Measurements from ENCODE around the gene FJX1. TPM values are rescaled to one million over a fixed set of nuclear protein-coding genes. Genes with fewer than 3 reads are reported as not detected.

The FJX1 gene
- total and polyA plus RNA-seq, 2 experiments from 2014 or later, result 9.4 to 16.1 TPM

DNA sequence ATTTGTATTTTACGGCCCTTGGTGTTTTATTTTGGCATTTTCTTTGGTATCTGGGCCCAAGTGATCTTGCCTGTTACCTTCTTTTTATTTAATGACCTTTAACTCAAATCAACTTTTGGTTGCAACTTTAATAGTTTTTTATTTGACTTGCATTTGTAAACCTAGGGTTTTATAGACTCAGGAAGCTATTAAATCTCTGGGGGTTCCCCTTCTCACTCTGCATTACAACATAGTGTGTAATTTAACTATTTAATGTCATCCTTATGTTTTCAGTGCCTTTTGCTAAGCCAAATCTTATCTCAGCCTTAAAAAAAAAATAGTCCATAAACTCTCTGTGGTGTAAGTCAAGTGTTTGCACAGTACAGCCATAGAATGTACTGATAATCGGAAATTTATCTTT, 3.4 kb downstream of the FJX1 start (continued):
- TF ChIP-seq, protein P1, sequence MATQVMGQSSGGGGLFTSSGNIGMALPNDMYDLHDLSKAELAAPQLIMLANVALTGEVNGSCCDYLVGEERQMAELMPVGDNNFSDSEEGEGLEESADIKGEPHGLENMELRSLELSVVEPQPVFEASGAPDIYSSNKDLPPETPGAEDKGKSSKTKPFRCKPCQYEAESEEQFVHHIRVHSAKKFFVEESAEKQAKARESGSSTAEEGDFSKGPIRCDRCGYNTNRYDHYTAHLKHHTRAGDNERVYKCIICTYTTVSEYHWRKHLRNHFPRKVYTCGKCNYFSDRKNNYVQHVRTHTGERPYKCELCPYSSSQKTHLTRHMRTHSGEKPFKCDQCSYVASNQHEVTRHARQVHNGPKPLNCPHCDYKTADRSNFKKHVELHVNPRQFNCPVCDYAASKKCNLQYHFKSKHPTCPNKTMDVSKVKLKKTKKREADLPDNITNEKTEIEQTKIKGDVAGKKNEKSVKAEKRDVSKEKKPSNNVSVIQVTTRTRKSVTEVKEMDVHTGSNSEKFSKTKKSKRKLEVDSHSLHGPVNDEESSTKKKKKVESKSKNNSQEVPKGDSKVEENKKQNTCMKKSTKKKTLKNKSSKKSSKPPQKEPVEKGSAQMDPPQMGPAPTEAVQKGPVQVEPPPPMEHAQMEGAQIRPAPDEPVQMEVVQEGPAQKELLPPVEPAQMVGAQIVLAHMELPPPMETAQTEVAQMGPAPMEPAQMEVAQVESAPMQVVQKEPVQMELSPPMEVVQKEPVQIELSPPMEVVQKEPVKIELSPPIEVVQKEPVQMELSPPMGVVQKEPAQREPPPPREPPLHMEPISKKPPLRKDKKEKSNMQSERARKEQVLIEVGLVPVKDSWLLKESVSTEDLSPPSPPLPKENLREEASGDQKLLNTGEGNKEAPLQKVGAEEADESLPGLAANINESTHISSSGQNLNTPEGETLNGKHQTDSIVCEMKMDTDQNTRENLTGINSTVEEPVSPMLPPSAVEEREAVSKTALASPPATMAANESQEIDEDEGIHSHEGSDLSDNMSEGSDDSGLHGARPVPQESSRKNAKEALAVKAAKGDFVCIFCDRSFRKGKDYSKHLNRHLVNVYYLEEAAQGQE (IDR thresholded peaks at IDR 0.05; ENCODE audit: unreplicated experiment), result no peak

DNA sequence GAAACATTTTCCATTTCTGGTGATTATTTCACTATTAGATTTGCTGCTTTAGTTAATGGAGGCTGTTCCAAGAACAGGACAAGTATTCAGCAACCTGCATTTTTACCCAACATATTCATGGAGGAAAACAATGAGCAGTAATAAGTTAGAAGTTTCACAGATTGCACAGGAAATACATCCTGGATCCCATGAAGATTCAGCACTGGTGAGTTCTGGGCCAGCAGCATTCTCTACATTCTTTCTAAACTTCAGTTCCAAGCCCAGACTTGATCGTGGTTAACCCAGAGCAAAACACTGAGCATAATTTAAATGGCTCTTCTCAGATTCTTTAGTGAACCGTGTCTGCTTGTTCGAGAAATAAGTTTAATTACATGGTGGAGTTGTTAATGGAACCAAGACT, 3.8 kb downstream of the FJX1 start:
- H3K4me1 ChIP-seq (ENCODE audit: insufficient read depth), result peaks cover 14% of the 10 kb centered on the region
- H3K4me2 ChIP-seq, result no peak overlapping the region
- H3F3A ChIP-seq (replicated peaks; ENCODE audit: low read depth), result 0 out of 2 replicates have a peak, but pooled peaks cover 2% of the 10 kb centered on the region
- no peaks in the 10 kb centered on the region for H3K36me3 ChIP-seq (ENCODE audit: insufficient read depth)
- H3K4me3 ChIP-seq, result no peak overlapping the region
- ATAC-seq (no peak), DNase-seq (ENCODE audit: low spot score) (peak; percentile 70)
- no peaks in the 10 kb centered on the region for H3K79me2 ChIP-seq (replicated peaks; ENCODE audit: insufficient read depth)
- Mint-ChIP-seq H3K4me3 (no peak overlapping the region; the same call in 2 of the 3 replicates), H3K27me3 (ENCODE audit: insufficient read depth, low read depth, poor library complexity) (peaks cover 20% of the 10 kb centered on the region), H3K36me3 (ENCODE audit: low read depth) (peaks cover 15% of the 10 kb centered on the region), H3K9me3 (peaks cover 7% of the 10 kb centered on the region), H3K27ac (no peak overlapping the region), H3K4me1 (peaks cover 30% of the 10 kb centered on the region)
- no peak overlapping the region for H2AFZ ChIP-seq
- H3K27me3 ChIP-seq (ENCODE audit: insufficient read depth), result peaks cover 31% of the 10 kb centered on the region
- H3K27ac ChIP-seq (ENCODE audit: low read depth), result no peak overlapping the region
- TF ChIP-seq, protein P2, sequence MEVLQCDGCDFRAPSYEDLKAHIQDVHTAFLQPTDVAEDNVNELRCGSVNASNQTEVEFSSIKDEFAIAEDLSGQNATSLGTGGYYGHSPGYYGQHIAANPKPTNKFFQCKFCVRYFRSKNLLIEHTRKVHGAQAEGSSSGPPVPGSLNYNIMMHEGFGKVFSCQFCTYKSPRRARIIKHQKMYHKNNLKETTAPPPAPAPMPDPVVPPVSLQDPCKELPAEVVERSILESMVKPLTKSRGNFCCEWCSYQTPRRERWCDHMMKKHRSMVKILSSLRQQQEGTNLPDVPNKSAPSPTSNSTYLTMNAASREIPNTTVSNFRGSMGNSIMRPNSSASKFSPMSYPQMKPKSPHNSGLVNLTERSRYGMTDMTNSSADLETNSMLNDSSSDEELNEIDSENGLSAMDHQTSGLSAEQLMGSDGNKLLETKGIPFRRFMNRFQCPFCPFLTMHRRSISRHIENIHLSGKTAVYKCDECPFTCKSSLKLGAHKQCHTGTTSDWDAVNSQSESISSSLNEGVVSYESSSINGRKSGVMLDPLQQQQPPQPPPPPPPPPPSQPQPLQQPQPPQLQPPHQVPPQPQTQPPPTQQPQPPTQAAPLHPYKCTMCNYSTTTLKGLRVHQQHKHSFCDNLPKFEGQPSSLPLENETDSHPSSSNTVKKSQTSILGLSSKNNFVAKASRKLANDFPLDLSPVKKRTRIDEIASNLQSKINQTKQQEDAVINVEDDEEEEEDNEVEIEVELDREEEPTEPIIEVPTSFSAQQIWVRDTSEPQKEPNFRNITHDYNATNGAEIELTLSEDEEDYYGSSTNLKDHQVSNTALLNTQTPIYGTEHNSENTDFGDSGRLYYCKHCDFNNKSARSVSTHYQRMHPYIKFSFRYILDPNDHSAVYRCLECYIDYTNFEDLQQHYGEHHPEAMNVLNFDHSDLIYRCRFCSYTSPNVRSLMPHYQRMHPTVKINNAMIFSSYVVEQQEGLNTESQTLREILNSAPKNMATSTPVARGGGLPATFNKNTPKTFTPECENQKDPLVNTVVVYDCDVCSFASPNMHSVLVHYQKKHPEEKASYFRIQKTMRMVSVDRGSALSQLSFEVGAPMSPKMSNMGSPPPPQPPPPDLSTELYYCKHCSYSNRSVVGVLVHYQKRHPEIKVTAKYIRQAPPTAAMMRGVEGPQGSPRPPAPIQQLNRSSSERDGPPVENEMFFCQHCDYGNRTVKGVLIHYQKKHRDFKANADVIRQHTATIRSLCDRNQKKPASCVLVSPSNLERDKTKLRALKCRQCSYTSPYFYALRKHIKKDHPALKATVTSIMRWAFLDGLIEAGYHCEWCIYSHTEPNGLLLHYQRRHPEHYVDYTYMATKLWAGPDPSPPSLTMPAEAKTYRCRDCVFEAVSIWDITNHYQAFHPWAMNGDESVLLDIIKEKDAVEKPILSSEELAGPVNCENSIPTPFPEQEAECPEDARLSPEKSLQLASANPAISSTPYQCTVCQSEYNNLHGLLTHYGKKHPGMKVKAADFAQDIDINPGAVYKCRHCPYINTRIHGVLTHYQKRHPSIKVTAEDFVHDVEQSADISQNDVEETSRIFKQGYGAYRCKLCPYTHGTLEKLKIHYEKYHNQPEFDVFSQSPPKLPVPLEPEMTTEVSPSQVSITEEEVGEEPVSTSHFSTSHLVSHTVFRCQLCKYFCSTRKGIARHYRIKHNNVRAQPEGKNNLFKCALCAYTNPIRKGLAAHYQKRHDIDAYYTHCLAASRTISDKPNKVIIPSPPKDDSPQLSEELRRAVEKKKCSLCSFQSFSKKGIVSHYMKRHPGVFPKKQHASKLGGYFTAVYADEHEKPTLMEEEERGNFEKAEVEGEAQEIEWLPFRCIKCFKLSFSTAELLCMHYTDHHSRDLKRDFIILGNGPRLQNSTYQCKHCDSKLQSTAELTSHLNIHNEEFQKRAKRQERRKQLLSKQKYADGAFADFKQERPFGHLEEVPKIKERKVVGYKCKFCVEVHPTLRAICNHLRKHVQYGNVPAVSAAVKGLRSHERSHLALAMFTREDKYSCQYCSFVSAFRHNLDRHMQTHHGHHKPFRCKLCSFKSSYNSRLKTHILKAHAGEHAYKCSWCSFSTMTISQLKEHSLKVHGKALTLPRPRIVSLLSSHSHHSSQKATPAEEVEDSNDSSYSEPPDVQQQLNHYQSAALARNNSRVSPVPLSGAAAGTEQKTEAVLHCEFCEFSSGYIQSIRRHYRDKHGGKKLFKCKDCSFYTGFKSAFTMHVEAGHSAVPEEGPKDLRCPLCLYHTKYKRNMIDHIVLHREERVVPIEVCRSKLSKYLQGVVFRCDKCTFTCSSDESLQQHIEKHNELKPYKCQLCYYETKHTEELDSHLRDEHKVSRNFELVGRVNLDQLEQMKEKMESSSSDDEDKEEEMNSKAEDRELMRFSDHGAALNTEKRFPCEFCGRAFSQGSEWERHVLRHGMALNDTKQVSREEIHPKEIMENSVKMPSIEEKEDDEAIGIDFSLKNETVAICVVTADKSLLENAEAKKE (CRISPR knock-in tag; IDR thresholded peaks at IDR 0.05), result no peak
- TF ChIP-seq, protein P3, sequence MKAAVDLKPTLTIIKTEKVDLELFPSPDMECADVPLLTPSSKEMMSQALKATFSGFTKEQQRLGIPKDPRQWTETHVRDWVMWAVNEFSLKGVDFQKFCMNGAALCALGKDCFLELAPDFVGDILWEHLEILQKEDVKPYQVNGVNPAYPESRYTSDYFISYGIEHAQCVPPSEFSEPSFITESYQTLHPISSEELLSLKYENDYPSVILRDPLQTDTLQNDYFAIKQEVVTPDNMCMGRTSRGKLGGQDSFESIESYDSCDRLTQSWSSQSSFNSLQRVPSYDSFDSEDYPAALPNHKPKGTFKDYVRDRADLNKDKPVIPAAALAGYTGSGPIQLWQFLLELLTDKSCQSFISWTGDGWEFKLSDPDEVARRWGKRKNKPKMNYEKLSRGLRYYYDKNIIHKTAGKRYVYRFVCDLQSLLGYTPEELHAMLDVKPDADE (IDR thresholded peaks at IDR 0.05), result no peak
- TF ChIP-seq POLR2AphosphoS5 (IDR thresholded peaks at IDR 0.05; ENCODE audit: low read depth) (no peak), CREB1 (CRISPR knock-in tag; IDR thresholded peaks at IDR 0.05; ENCODE audit: low read depth) (no peak), EZH2 (IDR thresholded peaks at IDR 0.05; ENCODE audit: low read depth, unreplicated experiment) (no peak)
- TF ChIP-seq, protein P4, sequence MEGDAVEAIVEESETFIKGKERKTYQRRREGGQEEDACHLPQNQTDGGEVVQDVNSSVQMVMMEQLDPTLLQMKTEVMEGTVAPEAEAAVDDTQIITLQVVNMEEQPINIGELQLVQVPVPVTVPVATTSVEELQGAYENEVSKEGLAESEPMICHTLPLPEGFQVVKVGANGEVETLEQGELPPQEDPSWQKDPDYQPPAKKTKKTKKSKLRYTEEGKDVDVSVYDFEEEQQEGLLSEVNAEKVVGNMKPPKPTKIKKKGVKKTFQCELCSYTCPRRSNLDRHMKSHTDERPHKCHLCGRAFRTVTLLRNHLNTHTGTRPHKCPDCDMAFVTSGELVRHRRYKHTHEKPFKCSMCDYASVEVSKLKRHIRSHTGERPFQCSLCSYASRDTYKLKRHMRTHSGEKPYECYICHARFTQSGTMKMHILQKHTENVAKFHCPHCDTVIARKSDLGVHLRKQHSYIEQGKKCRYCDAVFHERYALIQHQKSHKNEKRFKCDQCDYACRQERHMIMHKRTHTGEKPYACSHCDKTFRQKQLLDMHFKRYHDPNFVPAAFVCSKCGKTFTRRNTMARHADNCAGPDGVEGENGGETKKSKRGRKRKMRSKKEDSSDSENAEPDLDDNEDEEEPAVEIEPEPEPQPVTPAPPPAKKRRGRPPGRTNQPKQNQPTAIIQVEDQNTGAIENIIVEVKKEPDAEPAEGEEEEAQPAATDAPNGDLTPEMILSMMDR (conservative IDR thresholded peaks at IDR 0.05; ENCODE audit: low read depth in 2 of 2), result no peak
- TF ChIP-seq, protein P1 (IDR thresholded peaks at IDR 0.05; ENCODE audit: unreplicated experiment), result no peak
- H4K20me1 ChIP-seq (replicated peaks; ENCODE audit: insufficient read depth), result no peaks in the 10 kb centered on the region
- no peaks in the 10 kb centered on the region for H3K9me2 ChIP-seq (ENCODE audit: insufficient read depth)

Measured in GM23338 (cell line).